K562 (cell line): Measurements from ENCODE around the gene CFAP70. TPM values are rescaled to one million over a fixed set of nuclear protein-coding genes. Genes with fewer than 3 reads are reported as not detected.

Source experiments
- BRCA1 ChIP-seq, 2 experiments: fragments of 450-650 bp in 1 of 2; sonication (generic) in 1 of 2; formaldehyde crosslinking in 1 of 2; IDR thresholded peaks; 2 replicates each; pipeline versions ENCODE4 v1.5.0 to v1.6.1; 2017 to 2020; ENCODE audit warnings: mild to moderate bottlenecking in 1 of 2, missing genetic modification reagents in 1 of 2
- DEAF1 ChIP-seq: fragments of 450-650 bp; formaldehyde crosslinking; IDR thresholded peaks from 2 replicates; pipeline ENCODE4 v1.4.0; 2020; ENCODE audit warnings: mild to moderate bottlenecking, moderate library complexity
- FOXA1 ChIP-seq: fragments of 450-650 bp; IDR thresholded peaks from 2 replicates; pipeline ENCODE4 v1.6.1; 2016; ENCODE audit warnings: mild to moderate bottlenecking, borderline replicate concordance
- FOXJ2 ChIP-seq: fragments of 200-800 bp; sonication (Bioruptor generic); IDR thresholded peaks from 2 replicates; pipeline ENCODE4 v1.6.1; 2016; ENCODE audit warnings: missing genetic modification characterization, missing compliant biosample characterization
- HDGF ChIP-seq: fragments of 450-650 bp; IDR thresholded peaks from 2 replicates; pipeline ENCODE4 v1.6.1; 2016
- KDM4B ChIP-seq, 2 experiments: fragments of 450-650 bp in 1 of 2; sonication (generic) in 1 of 2; IDR thresholded peaks; 2 replicates each; pipeline ENCODE4 v1.6.1; 2016 to 2017; ENCODE audit warnings: borderline replicate concordance in 2 of 2, antibody characterized with exemption in 1 of 2, low read depth in 1 of 2, mild to moderate bottlenecking in 1 of 2
- NR2C2 ChIP-seq, 2 experiments: fragments of 200-800 bp in 1 of 2; sonication (Bioruptor generic) in 1 of 2; sonication (generic) in 1 of 2; formaldehyde crosslinking in 1 of 2; IDR thresholded peaks; 2 replicates each; pipeline versions ENCODE4 v1.6.1 to v1.8.0; 2016 to 2022; ENCODE audit warnings: mild to moderate bottlenecking in 1 of 2, missing compliant biosample characterization in 1 of 2, missing genetic modification characterization in 1 of 2, missing genetic modification reagents in 1 of 2
- PML ChIP-seq: IDR thresholded peaks from 2 replicates; pipeline ENCODE4 v1.6.1; 2012; ENCODE audit warnings: low read length, inconsistent platforms
- POLR2AphosphoS5 ChIP-seq: IDR thresholded peaks from 2 replicates; pipeline ENCODE4 v1.6.1; 2011; ENCODE audit warnings: mild to moderate bottlenecking, low read depth, low read length, moderate library complexity; ENCODE audit not compliant: control insufficient read depth, insufficient read depth
- RBM39 ChIP-seq: fragments of 200-400 bp; formaldehyde crosslinking; optimal IDR thresholded peaks from 2 replicates; pipeline ENCODE3; 2018; ENCODE audit warnings: low read depth, low read length
- STAT5B ChIP-seq: fragments of 250-450 bp; sonication (Bioruptor Pico); IDR thresholded peaks from 2 replicates; pipeline ENCODE4 v1.8.0; 2021; ENCODE audit warnings: mild to moderate bottlenecking, inconsistent platforms
- UBTF ChIP-seq, 2 experiments: IDR thresholded peaks; 2 replicates each; pipeline ENCODE4 v1.6.1; 2012; ENCODE audit warnings: improper control_type of control experiment in 2 of 2, low read depth in 2 of 2, low read length in 2 of 2, borderline replicate concordance in 1 of 2
- ZNF124 ChIP-seq: sonication (generic); formaldehyde crosslinking; IDR thresholded peaks from 2 replicates; pipeline ENCODE4 v1.8.1; 2022; ENCODE audit warnings: missing genetic modification reagents
- ZNF41 ChIP-seq: fragments of 250-450 bp; sonication (Bioruptor Pico); conservative IDR thresholded peaks from 2 replicates; pipeline ENCODE4 v1.4.0; 2020; ENCODE audit warnings: mild to moderate bottlenecking
- ZNF444 ChIP-seq: fragments of 250-450 bp; sonication (Bioruptor Pico); IDR thresholded peaks from 2 replicates; pipeline ENCODE4 v1.4.0; 2020; ENCODE audit warnings: mild to moderate bottlenecking, moderate library complexity
- ZNF778 ChIP-seq: fragments of 450-650 bp; formaldehyde crosslinking; IDR thresholded peaks from 2 replicates; pipeline ENCODE4 v1.4.0; 2020; ENCODE audit warnings: mild to moderate bottlenecking, moderate library complexity
- polyA plus RNA-seq, 8 experiments: library from polyadenylated mRNA; depleted of rRNA in 4 of 8; stranded (reverse) in 5 of 8; unstranded in 3 of 8; fragments of >200 nt; fragmentation: Nextera tagmentation in 2 of 8; fragmentation: Illumina TruSeq in 1 of 8; extraction: Ambion mirVana in 2 of 8; extraction: Trizol in 1 of 8; gene quantifications; 2 replicates each; pipeline versions ENCODE4 v1.2.1 to v1.2.3, GENCODE V29; 2011 to 2014; ENCODE audit warnings: inconsistent platforms in 1 of 8, missing spikeins in 1 of 8
- total RNA-seq, 7 experiments: library from RNA; depleted of rRNA in 6 of 7; stranded (reverse); fragments of >200 nt in 6 of 7; fragmentation: Illumina TruSeq in 2 of 7; extraction: Trizol in 2 of 7; gene quantifications; 2 replicates each; pipeline versions ENCODE4 v1.2.1 to v1.2.3, GENCODE V29; 2011 to 2021; ENCODE audit warnings: low replicate concordance in 1 of 7
- TF ChIP-seq, protein P1 (sequence below): fragments of 250-450 bp; sonication (Bioruptor Pico); IDR thresholded peaks from 2 replicates; pipeline ENCODE4 v1.8.0; 2021; ENCODE audit warnings: moderate library complexity, mild to moderate bottlenecking, inconsistent platforms
- TF ChIP-seq, protein P2 (sequence below): fragments of 450-650 bp; formaldehyde crosslinking; IDR thresholded peaks from 2 replicates; pipeline ENCODE4 v1.4.0; 2020; ENCODE audit warnings: mild to moderate bottlenecking, moderate library complexity

CFAP70 gene
- total and polyA plus RNA-seq, 9 of the 15 experiments (the other 6 are each of a cell fraction or from before 2014, with no cell fraction given) = 0.27 to 1.6 (median 0.86) TPM

DNA sequence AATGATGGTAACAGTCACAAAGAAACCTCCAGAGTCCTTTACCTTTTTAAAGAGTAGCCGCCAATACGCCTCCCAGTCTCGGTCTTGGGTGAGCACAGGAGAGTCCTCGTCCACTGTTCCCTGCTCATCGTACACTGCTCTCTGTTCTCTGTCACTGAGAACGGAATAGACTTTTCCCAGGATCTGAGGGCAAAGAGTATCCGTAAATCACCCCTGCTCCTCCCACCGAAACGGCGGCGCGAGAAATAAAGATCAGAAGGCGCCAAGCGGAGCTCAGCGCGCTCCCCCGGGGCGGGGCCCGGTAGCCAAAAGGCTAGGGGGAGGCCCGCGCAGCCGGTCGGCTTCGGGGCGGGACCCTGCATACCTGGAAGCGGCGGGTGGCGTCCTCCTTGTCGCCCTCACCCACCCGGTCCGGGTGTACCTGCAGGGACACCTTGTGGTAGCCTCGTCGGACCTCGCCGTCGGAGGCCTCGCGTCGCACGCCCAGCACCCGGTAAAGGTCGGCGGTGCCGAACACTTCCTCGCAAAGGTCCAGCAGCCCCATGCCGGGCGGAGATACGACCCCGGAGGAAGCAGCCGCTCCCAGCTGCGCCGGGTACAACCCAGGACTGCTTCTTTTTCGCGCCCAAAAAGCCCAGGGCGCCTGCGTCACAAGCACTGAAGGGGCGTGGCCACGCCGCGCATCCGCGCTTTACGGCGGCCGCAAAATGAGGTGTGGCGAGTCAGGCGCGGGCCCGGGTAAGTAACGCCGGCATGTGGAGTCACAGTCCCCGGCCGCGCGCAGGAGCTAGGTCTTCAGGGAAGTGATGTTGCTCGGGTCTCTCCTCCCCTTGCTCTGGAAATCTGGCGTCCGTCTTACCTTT, 111.8 kb downstream of the CFAP70 start, which contains the start of gene DNAJC9 (continued):
- TF ChIP-seq, protein P1, sequence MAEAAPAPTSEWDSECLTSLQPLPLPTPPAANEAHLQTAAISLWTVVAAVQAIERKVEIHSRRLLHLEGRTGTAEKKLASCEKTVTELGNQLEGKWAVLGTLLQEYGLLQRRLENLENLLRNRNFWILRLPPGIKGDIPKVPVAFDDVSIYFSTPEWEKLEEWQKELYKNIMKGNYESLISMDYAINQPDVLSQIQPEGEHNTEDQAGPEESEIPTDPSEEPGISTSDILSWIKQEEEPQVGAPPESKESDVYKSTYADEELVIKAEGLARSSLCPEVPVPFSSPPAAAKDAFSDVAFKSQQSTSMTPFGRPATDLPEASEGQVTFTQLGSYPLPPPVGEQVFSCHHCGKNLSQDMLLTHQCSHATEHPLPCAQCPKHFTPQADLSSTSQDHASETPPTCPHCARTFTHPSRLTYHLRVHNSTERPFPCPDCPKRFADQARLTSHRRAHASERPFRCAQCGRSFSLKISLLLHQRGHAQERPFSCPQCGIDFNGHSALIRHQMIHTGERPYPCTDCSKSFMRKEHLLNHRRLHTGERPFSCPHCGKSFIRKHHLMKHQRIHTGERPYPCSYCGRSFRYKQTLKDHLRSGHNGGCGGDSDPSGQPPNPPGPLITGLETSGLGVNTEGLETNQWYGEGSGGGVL (CRISPR knock-in tag) = no peak
- no peak for TF ChIP-seq HDGF
- peak; percentile 88 for TF ChIP-seq POLR2AphosphoS5
- peak in 1 of 2 experiments; percentile 68; a peak in 1 of 4 replicates for TF ChIP-seq KDM4B (IDR thresholded peaks at IDR 0.05; ENCODE audit: borderline replicate concordance in 2 of 2, low read depth in 1 of 2)
- TF ChIP-seq, protein P2, sequence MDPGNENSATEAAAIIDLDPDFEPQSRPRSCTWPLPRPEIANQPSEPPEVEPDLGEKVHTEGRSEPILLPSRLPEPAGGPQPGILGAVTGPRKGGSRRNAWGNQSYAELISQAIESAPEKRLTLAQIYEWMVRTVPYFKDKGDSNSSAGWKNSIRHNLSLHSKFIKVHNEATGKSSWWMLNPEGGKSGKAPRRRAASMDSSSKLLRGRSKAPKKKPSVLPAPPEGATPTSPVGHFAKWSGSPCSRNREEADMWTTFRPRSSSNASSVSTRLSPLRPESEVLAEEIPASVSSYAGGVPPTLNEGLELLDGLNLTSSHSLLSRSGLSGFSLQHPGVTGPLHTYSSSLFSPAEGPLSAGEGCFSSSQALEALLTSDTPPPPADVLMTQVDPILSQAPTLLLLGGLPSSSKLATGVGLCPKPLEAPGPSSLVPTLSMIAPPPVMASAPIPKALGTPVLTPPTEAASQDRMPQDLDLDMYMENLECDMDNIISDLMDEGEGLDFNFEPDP (CRISPR knock-in tag) = peak; percentile 79; the same call in 1 of the 2 replicates
- TF ChIP-seq PML = peak; percentile 92
- TF ChIP-seq FOXA1 = no peak
- peak; percentile 9; the same call in 1 of the 2 replicates for TF ChIP-seq ZNF444 (CRISPR knock-in tag)
- TF ChIP-seq UBTF (IDR thresholded peaks at IDR 0.05; ENCODE audit: borderline replicate concordance in 1 of 2, low read depth in 2 of 2, low read length in 2 of 2) = peak; percentile 89 to 91; a peak in 3 of 4 replicates
- no peak; the same call in 1 of the 2 replicates for TF ChIP-seq DEAF1 (CRISPR knock-in tag)
- TF ChIP-seq ZNF124 = no peak
- no peak for TF ChIP-seq STAT5B (CRISPR knock-in tag)
- TF ChIP-seq FOXJ2 (tag) = 0 out of 2 replicates have a peak, but pooled peaks have one; percentile 11
- peak; percentile 37; the same call in 1 of the 2 replicates for TF ChIP-seq ZNF41
- peak; percentile 77 for TF ChIP-seq NR2C2 (CRISPR knock-in tag; IDR thresholded peaks at IDR 0.05)
- TF ChIP-seq NR2C2 (tag; IDR thresholded peaks at IDR 0.05) = peak; percentile 91
- TF ChIP-seq BRCA1 (IDR thresholded peaks at IDR 0.05) = no peak
- TF ChIP-seq BRCA1 (CRISPR knock-in tag; IDR thresholded peaks at IDR 0.05) = no peak
- TF ChIP-seq RBM39 = no peak
- no peak for TF ChIP-seq ZNF778 (CRISPR knock-in tag)
